ENCODE measurements around the gene LMX1B. TPM values are rescaled to one million over a fixed set of nuclear protein-coding genes. Genes with fewer than 3 reads are reported as not detected.

The LMX1B gene
- total and polyA plus RNA-seq, 7 donors: 0.01 to 0.26 (median 0.08) TPM; not detected in 1

- DNase-seq (no peak), ATAC-seq (no peak)
- H3K9me3 ChIP-seq: no peaks in the 10 kb centered on the region
- WGBS, 3 donors: 32 to 41% (median 41%) methylated on average over 20 of the region's 20 CpGs
- no peaks in the 10 kb centered on the region for H3K36me3 ChIP-seq (ENCODE audit: insufficient read depth in 1 of 2, low read depth in 1 of 2)
- H3K4me3 ChIP-seq: no peak overlapping the region
- TF ChIP-seq CTCF (IDR thresholded peaks at IDR 0.05): no peak
- H3K4me1 ChIP-seq: peaks cover 2% of the 10 kb centered on the region
- intact Hi-C loops (cut with DNase I): no loop called here
- no peak overlapping the region for H3K27ac ChIP-seq
- H3K27me3 ChIP-seq (ENCODE audit: insufficient read depth in 3 of 3, low read length in 2 of 3): peaks cover 0 to 66% (median 21%) of the 10 kb centered on the region in 3 donors
These were observed 16.9 kb downstream of the LMX1B start for GRCh38 chr9:126630458-126631237.

- no peaks in the 10 kb centered on the region for H3K36me3 ChIP-seq (ENCODE audit: insufficient read depth in 1 of 2, low read depth in 1 of 2)
- no peak overlapping the region for H3K27ac ChIP-seq
- H3K9me3 ChIP-seq: no peaks in the 10 kb centered on the region
- intact Hi-C loops (cut with DNase I): no loop called here
- no peak overlapping the region for H3K4me3 ChIP-seq
- no peak for TF ChIP-seq CTCF (IDR thresholded peaks at IDR 0.05)
- no peak for ATAC-seq
- peaks cover 0 to 60% (median 19%) of the 10 kb centered on the region in 3 donors for H3K27me3 ChIP-seq (ENCODE audit: insufficient read depth in 3 of 3, low read length in 2 of 3)
- no peak for DNase-seq
- no peaks in the 10 kb centered on the region for H3K4me1 ChIP-seq
- WGBS, 3 donors: 62 to 72% (median 66%) methylated on average over 6 of the region's 6 CpGs
These were observed 17.5 kb downstream of the LMX1B start for GRCh38 chr9:126631254-126631653.

- Histone ChIP-seq H3K36me3 (ENCODE audit: insufficient read depth in 1 of 2, low read depth in 1 of 2) (no peaks in the 10 kb centered on the region), H3K4me1 (no peaks in the 10 kb centered on the region), H3K27ac (no peak overlapping the region), H3K4me3 (no peak overlapping the region), H3K27me3 (ENCODE audit: insufficient read depth in 3 of 3, low read length in 2 of 3) (peaks cover 0 to 50% (median 18%) of the 10 kb centered on the region in 3 donors), H3K9me3 (no peaks in the 10 kb centered on the region)
- intact Hi-C loops (cut with DNase I): no loop called here
- 62 to 66% (median 65%) methylated on average over 17 of the region's 17 CpGs for WGBS, 3 donors
- ATAC-seq (no peak), DNase-seq (no peak)
- TF ChIP-seq CTCF (IDR thresholded peaks at IDR 0.05): no peak
These were observed 20.3 kb downstream of the LMX1B start for GRCh38 chr9:126633881-126634558.

GRCh38 chr9:126635061-126635460 is 21.3 kb downstream of the LMX1B start:
- H3K4me3 ChIP-seq: no peak overlapping the region
- WGBS, 3 donors: 79 to 87% (median 83%) methylated on average over 7 to 8 of the region's 8 CpGs
- intact Hi-C loops (cut with DNase I): no loop called here
- no peak for TF ChIP-seq CTCF (IDR thresholded peaks at IDR 0.05)
- no peaks in the 10 kb centered on the region for H3K9me3 ChIP-seq
- no peak overlapping the region for H3K27ac ChIP-seq
- ATAC-seq (no peak), DNase-seq (no peak)
- no peaks in the 10 kb centered on the region for H3K36me3 ChIP-seq (ENCODE audit: insufficient read depth in 1 of 2, low read depth in 1 of 2)
- H3K4me1 ChIP-seq: no peaks in the 10 kb centered on the region
- peaks cover 0 to 55% (median 19%) of the 10 kb centered on the region in 3 donors for H3K27me3 ChIP-seq (ENCODE audit: insufficient read depth in 3 of 3, low read length in 2 of 3)
